Activated naive CD8-positive, alpha-beta T cell treated with anti-CD3 and anti-CD28 coated beads for 36 hours (primary cell): ENCODE measurements around the gene RPL7L1. TPM values are rescaled to one million over a fixed set of nuclear protein-coding genes. Genes with fewer than 3 reads are reported as not detected.
"Not testable (repeated sequence)": the region's sequence is repeated elsewhere in the genome, so short reads cannot be mapped to it uniquely, and the experiment has no call there.

Source experiments
- DNase-seq: peaks from one replicate; pipeline ENCODE4 v3.0.0; 2021
- H3K27ac Mint-ChIP-seq: one replicate; pipeline ENCODE4 v1.8.0; 2022; ENCODE audit warnings: mild to moderate bottlenecking, moderate library complexity, mixed read lengths
- H3K27me3 Mint-ChIP-seq: one replicate; pipeline ENCODE4 v1.8.0; 2022; ENCODE audit warnings: mild to moderate bottlenecking, mixed read lengths
- H3K36me3 Mint-ChIP-seq: one replicate; pipeline ENCODE4 v1.8.0; 2021; ENCODE audit warnings: mild to moderate bottlenecking, mixed read lengths
- H3K4me1 Mint-ChIP-seq: one replicate; pipeline ENCODE4 v1.8.0; 2021; ENCODE audit warnings: mixed read lengths
- H3K4me3 Mint-ChIP-seq: one replicate; pipeline ENCODE4 v1.8.0; 2022; ENCODE audit warnings: mild to moderate bottlenecking, moderate library complexity, mixed read lengths
- H3K9me3 Mint-ChIP-seq: one replicate; pipeline ENCODE4 v1.8.0; 2022; ENCODE audit warnings: mixed read lengths
- total RNA-seq, 2 experiments: library from RNA; stranded (reverse); gene quantifications; one replicate each; pipeline ENCODE4 v1.2.3, GENCODE V29; 2021

The RPL7L1 gene
- total RNA-seq, 2 experiments from 2014 or later, result 193 to 200 TPM

GRCh38 chr6:42880240-42880817, 913 bp downstream of the RPL7L1 start:
- peaks cover 31% of the 10 kb centered on the region for H3K36me3 Mint-ChIP-seq
- peak overlapping the region; percentile 100 for H3K4me3 Mint-ChIP-seq
- not testable (repeated sequence) for H3K27me3 Mint-ChIP-seq, DNase-seq, H3K9me3 Mint-ChIP-seq
- H3K4me1 Mint-ChIP-seq, result peaks cover 22% of the 10 kb centered on the region
- peak overlapping the region; percentile 100 for H3K27ac Mint-ChIP-seq

DNA sequence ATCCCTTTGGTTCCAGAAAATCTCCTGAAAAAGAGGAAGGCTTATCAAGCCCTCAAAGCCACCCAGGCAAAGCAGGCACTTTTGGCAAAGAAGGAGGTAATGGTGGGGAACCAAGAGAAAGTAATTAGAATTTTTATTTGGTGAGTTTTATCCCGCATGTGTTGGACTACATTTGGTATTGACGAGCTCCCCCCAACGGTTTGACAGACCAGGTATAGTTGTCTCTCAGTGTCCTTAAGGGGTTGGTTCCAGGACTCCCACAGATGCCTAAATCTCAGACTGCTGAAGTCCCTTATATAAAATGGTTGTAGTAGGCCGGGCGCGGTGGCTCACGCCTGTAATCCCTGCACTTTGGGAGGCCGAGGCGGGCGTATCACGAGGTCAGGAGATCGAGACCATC, 1.5 kb downstream of the RPL7L1 start:
- not testable (repeated sequence) for H3K27me3 Mint-ChIP-seq, H3K9me3 Mint-ChIP-seq, DNase-seq
- peaks cover 22% of the 10 kb centered on the region for H3K4me1 Mint-ChIP-seq
- peaks cover 33% of the 10 kb centered on the region for H3K36me3 Mint-ChIP-seq
- H3K4me3 Mint-ChIP-seq, result peak overlapping the region; percentile 100
- H3K27ac Mint-ChIP-seq, result peak overlapping the region; percentile 100

GRCh38 chr6:42885702-42886101, 6.3 kb downstream of the RPL7L1 start:
- DNase-seq, result no peak
- Mint-ChIP-seq H3K27me3 (no peaks in the 10 kb centered on the region), H3K9me3 (no peaks in the 10 kb centered on the region), H3K36me3 (peaks cover 48% of the 10 kb centered on the region), H3K27ac (peak overlapping the region; percentile 42), H3K4me3 (no peak overlapping the region), H3K4me1 (peaks cover 42% of the 10 kb centered on the region)

GRCh38 chr6:42888201-42888600, 8.8 kb downstream of the RPL7L1 start:
- Mint-ChIP-seq H3K36me3 (peaks cover 39% of the 10 kb centered on the region), H3K4me1 (peaks cover 39% of the 10 kb centered on the region), H3K4me3 (peak overlapping the region; percentile 0)
- DNase-seq, H3K9me3 Mint-ChIP-seq, H3K27ac Mint-ChIP-seq, H3K27me3 Mint-ChIP-seq: not testable (repeated sequence)

- Mint-ChIP-seq H3K9me3 (no peaks in the 10 kb centered on the region), H3K4me3 (peak overlapping the region; percentile 91), H3K27me3 (no peaks in the 10 kb centered on the region), H3K36me3 (peaks cover 28% of the 10 kb centered on the region), H3K27ac (peak overlapping the region; percentile 98), H3K4me1 (peaks cover 34% of the 10 kb centered on the region)
- no peak for DNase-seq
Measured at GRCh38 chr6:42889815-42890214, 10.4 kb downstream of the RPL7L1 start.

- Mint-ChIP-seq H3K27ac (peak overlapping the region; percentile 98), H3K4me3 (peak overlapping the region; percentile 91), H3K9me3 (no peaks in the 10 kb centered on the region), H3K4me1 (peaks cover 32% of the 10 kb centered on the region), H3K27me3 (no peaks in the 10 kb centered on the region), H3K36me3 (peaks cover 27% of the 10 kb centered on the region)
- peak; percentile 89 for DNase-seq
Measured at GRCh38 chr6:42890311-42891198, 11.1 kb downstream of the RPL7L1 start.

GRCh38 chr6:42891199-42891722, 11.8 kb downstream of the RPL7L1 start:
- DNase-seq, result no peak
- peaks cover 22% of the 10 kb centered on the region for H3K36me3 Mint-ChIP-seq
- peak overlapping the region; percentile 98 for H3K27ac Mint-ChIP-seq
- no peaks in the 10 kb centered on the region for H3K9me3 Mint-ChIP-seq
- H3K4me1 Mint-ChIP-seq, result peaks cover 29% of the 10 kb centered on the region
- peak overlapping the region; percentile 91 for H3K4me3 Mint-ChIP-seq
- H3K27me3 Mint-ChIP-seq, result no peaks in the 10 kb centered on the region

- not testable (repeated sequence) for H3K9me3 Mint-ChIP-seq, H3K27me3 Mint-ChIP-seq, H3K27ac Mint-ChIP-seq, H3K36me3 Mint-ChIP-seq, DNase-seq, H3K4me3 Mint-ChIP-seq
- H3K4me1 Mint-ChIP-seq, result peaks cover 17% of the 10 kb centered on the region
Measured at GRCh38 chr6:42894041-42894828, 14.8 kb downstream of the RPL7L1 start.

- Mint-ChIP-seq H3K36me3 (no peaks in the 10 kb centered on the region), H3K9me3 (no peaks in the 10 kb centered on the region), H3K27ac (no peak overlapping the region), H3K27me3 (no peaks in the 10 kb centered on the region), H3K4me1 (peaks cover 9% of the 10 kb centered on the region), H3K4me3 (no peak overlapping the region)
- DNase-seq, result no peak
Measured at GRCh38 chr6:42896178-42896719, 16.8 kb downstream of the RPL7L1 start.

- H3K27ac Mint-ChIP-seq, result no peak overlapping the region
- H3K9me3 Mint-ChIP-seq, result no peaks in the 10 kb centered on the region
- no peaks in the 10 kb centered on the region for H3K36me3 Mint-ChIP-seq
- H3K4me3 Mint-ChIP-seq, result no peak overlapping the region
- peak; percentile 59 for DNase-seq
- H3K4me1 Mint-ChIP-seq, result peaks cover 14% of the 10 kb centered on the region
- H3K27me3 Mint-ChIP-seq, result no peaks in the 10 kb centered on the region
Measured at GRCh38 chr6:42898891-42899361, 19.5 kb downstream of the RPL7L1 start.

DNA sequence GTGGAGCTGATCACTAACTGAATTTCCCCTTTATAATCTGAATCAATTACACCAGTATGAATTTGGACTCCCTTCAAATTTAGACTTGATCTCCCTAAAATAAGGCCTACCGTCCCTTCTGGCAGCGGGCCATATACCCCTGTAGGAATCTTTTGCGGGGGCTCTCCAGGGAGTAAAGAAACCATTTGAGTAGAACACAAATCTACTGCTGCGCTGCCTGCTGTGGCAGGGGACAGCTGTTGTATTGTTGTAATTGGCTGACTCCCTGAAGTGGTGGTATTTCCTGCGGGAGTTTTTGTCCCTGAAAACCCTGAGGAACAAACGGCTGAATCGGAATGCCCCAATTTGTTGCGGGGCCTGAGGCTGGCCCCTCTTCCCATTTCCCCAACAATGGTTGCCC, 20.5 kb downstream of the RPL7L1 start:
- Mint-ChIP-seq H3K27ac (no peak overlapping the region), H3K4me3 (no peak overlapping the region), H3K27me3 (no peaks in the 10 kb centered on the region), H3K9me3 (no peaks in the 10 kb centered on the region), H3K36me3 (no peaks in the 10 kb centered on the region), H3K4me1 (peaks cover 14% of the 10 kb centered on the region)
- DNase-seq, result no peak

GRCh38 chr6:42901538-42901957, 22.1 kb downstream of the RPL7L1 start:
- no peaks in the 10 kb centered on the region for H3K36me3 Mint-ChIP-seq
- H3K4me1 Mint-ChIP-seq, result peaks cover 14% of the 10 kb centered on the region
- no peak overlapping the region for H3K27ac Mint-ChIP-seq
- no peaks in the 10 kb centered on the region for H3K9me3 Mint-ChIP-seq
- DNase-seq, result peak; percentile 69
- H3K27me3 Mint-ChIP-seq, result no peaks in the 10 kb centered on the region
- H3K4me3 Mint-ChIP-seq, result no peak overlapping the region

DNA sequence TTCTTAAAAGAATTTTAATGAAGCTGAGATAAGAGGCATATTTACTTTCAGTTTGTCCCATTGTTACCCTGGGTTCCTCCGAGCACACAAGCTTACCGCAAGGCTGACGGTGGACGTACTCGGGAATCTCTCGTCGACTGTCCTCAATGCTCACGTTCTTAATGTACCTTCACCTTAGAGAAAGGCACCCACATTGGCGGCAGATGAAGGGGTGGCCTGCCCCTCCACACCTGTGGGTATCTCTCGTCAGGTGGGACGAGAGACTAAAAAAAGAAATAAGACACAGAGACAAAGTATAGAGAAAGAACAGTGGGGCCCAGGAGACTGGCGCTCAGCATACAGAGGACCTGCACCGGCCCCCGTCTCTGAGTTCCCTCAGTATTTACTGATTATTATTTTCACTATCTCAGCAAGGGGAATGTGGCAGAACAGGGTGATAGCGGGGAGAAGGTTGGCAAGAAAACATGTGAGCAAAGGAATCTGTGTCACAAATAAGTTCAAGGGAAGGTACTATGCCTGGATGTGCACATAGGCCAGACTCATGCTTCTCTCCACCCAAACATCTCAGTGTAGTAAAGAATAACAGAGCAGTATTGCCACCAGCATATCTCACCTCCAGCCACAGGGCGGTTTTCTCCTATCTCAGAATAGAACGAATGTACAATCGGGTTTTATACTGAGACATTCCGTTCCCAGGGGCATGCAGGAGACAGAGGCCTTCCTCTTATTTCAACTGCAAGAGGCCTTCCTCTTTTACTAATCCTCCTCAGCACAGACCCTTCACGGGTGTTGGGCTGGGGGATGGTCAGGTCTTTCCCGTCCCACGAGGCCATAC, 23.2 kb downstream of the RPL7L1 start:
- H3K36me3 Mint-ChIP-seq, H3K27ac Mint-ChIP-seq, H3K27me3 Mint-ChIP-seq, DNase-seq, H3K9me3 Mint-ChIP-seq, H3K4me3 Mint-ChIP-seq: not testable (repeated sequence)
- H3K4me1 Mint-ChIP-seq, result peaks cover 14% of the 10 kb centered on the region

DNA sequence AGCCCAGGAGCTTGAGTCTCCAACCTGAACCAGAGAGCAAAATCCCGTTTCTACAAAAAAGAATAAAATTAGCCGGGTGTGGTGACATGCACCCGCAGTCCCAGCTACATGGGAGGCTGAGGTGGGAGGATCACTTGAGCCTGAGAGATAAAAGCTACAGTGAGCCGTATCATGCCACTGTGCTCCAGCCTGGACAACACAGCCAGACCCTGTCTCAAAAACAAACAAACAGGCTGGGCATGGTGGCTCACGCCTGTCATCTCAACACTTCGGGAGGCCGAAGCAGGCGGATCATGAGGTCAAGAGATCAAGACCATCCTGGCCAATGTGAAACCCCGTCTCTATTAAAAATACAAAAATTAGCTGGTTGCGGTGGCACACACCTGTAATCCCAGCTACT, 25.1 kb downstream of the RPL7L1 start:
- no peak for DNase-seq
- H3K27me3 Mint-ChIP-seq, result no peaks in the 10 kb centered on the region
- H3K4me3 Mint-ChIP-seq, result no peak overlapping the region
- no peaks in the 10 kb centered on the region for H3K9me3 Mint-ChIP-seq
- H3K27ac Mint-ChIP-seq, result no peak overlapping the region
- H3K4me1 Mint-ChIP-seq, result peaks cover 10% of the 10 kb centered on the region
- no peaks in the 10 kb centered on the region for H3K36me3 Mint-ChIP-seq
